Measurements from ENCODE around the gene MPRIP. TPM values are rescaled to one million over a fixed set of nuclear protein-coding genes. Genes with fewer than 3 reads are reported as not detected.

MPRIP gene
- total and polyA plus RNA-seq, 12 donors = 88.5 to 234 (median 175) TPM

DNA sequence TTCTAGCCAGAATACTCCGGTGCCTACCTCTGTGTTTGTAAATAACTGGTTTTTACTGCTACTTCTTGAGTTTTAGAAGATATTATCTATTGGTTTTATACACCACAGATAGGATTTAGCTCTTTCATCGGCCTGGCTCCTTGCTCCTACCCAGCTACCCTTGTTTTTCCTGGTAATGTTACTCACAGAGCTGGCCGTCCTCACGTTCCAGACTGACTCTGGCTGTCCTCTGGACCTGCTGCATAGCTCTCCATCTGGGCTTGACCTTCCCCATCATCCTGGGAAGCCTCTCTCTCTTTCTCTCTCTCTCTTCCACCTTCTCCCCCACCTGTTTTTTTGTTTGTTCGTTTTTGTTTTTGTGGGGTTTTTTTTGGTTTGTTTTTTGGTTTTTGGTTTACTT, 51.5 kb downstream of the MPRIP start:
- intact Hi-C loops (cut with DNase I) = no loop called here
- Histone ChIP-seq H3K4me1 (replicated peaks in 1 of 2) (peaks cover 5 to 34% of the 10 kb centered on the region in 2 donors), H3K9me3 (replicated peaks in 1 of 3) (no peaks in the 10 kb centered on the region), H3K4me3 (no peak overlapping the region), H3K36me3 (replicated peaks in 1 of 2) (peaks cover 0 to 10% of the 10 kb centered on the region in 2 donors), H3K27ac (peak overlapping the region in 2 of 5 donors; percentile 25 to 41), H3K27me3 (no peaks in the 10 kb centered on the region)
- WGBS, 4 donors = 51 to 63% (median 59%) methylated on average over 5 of the region's 5 CpGs
- no peak for DNase-seq
- TF ChIP-seq POLR2A (IDR thresholded peaks at IDR 0.05) = no peak
- TF ChIP-seq, protein P1, sequence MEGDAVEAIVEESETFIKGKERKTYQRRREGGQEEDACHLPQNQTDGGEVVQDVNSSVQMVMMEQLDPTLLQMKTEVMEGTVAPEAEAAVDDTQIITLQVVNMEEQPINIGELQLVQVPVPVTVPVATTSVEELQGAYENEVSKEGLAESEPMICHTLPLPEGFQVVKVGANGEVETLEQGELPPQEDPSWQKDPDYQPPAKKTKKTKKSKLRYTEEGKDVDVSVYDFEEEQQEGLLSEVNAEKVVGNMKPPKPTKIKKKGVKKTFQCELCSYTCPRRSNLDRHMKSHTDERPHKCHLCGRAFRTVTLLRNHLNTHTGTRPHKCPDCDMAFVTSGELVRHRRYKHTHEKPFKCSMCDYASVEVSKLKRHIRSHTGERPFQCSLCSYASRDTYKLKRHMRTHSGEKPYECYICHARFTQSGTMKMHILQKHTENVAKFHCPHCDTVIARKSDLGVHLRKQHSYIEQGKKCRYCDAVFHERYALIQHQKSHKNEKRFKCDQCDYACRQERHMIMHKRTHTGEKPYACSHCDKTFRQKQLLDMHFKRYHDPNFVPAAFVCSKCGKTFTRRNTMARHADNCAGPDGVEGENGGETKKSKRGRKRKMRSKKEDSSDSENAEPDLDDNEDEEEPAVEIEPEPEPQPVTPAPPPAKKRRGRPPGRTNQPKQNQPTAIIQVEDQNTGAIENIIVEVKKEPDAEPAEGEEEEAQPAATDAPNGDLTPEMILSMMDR (IDR thresholded peaks at IDR 0.05) = no peak

DNA sequence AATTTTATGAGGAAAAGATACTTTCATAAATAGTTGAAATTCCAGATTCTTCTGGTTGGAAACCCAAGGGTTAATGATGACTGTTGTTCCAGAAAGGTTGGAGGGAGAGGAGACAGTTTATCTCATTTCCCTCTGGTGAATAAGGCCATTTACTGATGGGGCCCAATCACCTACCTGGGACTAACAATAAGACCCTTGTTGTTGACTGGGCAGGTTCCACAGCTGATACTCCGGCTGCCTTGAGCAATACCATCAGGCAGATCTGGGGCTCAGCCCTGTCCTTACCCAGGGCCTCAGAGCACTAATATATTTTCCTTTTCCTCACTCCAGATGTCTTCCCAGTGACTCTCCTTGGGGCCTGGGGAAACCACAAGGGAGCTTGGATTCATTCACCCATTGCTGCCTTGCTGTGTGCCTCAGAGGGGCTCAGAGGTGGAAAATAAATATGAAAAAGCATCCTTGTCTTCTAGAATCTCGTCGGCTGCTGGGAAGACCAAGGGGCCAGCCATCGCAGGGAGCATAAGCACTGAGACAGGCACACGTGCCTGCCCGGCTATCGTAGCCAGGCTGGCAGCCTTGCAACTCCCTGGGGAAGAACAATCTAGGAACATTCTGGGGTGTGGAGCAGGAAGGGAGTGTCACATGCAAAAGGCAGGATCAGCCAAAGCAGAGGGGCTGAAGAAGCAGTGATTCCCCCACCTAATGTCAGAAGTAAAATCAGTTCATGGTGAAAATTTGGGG, 54.4 kb downstream of the MPRIP start:
- Histone ChIP-seq H3K27ac (peak overlapping the region in 2 of 5 donors; percentile 52 to 64), H3K9me3 (replicated peaks in 1 of 3) (no peaks in the 10 kb centered on the region), H3K4me1 (replicated peaks in 1 of 2) (peaks cover 5 to 30% of the 10 kb centered on the region in 2 donors), H3K27me3 (no peaks in the 10 kb centered on the region), H3K4me3 (no peak overlapping the region), H3K36me3 (replicated peaks in 1 of 2) (peaks cover 0 to 5% of the 10 kb centered on the region in 2 donors)
- 45 to 73% (median 65%) methylated on average over 7 of the region's 7 CpGs for WGBS, 4 donors
- DNase-seq = no peak
- no peak for TF ChIP-seq POLR2A (IDR thresholded peaks at IDR 0.05)
- TF ChIP-seq, protein P1 (IDR thresholded peaks at IDR 0.05) = no peak
- intact Hi-C loops (cut with DNase I) = no loop called here

DNA sequence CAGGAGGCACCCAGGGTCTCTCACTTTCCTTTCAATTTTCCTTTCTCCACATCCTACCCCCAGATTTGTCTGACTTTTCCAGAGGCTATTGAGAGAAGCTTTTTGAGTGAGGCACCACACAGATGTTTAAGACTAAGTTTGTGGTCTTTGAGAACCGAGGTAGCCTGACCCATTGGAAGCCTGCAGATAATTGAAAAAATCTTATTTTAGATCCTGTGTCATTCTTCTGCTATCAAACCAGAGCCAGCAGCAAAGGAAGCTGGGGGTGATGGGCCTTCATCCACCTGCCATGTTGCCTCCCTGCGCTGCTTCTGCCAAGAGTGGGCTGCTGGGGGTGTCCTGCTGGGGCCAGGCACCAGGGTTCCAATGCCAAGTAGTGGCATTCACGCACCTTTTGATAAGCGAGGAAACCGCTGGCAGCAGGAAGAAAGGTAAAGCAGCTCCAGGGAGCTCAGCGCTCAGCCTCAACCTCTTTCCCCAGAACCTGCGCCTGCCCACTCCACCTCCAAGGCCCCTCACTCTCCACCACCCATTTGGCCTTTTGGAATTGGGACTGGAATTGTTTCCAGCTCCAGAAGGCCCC, 55.6 kb downstream of the MPRIP start:
- TF ChIP-seq, protein P1 (IDR thresholded peaks at IDR 0.05) = no peak
- TF ChIP-seq POLR2A (IDR thresholded peaks at IDR 0.05) = no peak
- Histone ChIP-seq H3K4me1 (replicated peaks in 1 of 2) (peaks cover 5 to 27% of the 10 kb centered on the region in 2 donors), H3K27me3 (no peaks in the 10 kb centered on the region), H3K36me3 (replicated peaks in 1 of 2) (peaks cover 0 to 5% of the 10 kb centered on the region in 2 donors), H3K27ac (peak overlapping the region in 2 of 5 donors; percentile 52 to 64), H3K4me3 (no peak overlapping the region), H3K9me3 (replicated peaks in 1 of 3) (no peaks in the 10 kb centered on the region)
- no peak for DNase-seq
- 87 to 92% (median 88%) methylated on average over 7 of the region's 7 CpGs for WGBS, 4 donors
- intact Hi-C loops (cut with DNase I) = no loop called here

DNA sequence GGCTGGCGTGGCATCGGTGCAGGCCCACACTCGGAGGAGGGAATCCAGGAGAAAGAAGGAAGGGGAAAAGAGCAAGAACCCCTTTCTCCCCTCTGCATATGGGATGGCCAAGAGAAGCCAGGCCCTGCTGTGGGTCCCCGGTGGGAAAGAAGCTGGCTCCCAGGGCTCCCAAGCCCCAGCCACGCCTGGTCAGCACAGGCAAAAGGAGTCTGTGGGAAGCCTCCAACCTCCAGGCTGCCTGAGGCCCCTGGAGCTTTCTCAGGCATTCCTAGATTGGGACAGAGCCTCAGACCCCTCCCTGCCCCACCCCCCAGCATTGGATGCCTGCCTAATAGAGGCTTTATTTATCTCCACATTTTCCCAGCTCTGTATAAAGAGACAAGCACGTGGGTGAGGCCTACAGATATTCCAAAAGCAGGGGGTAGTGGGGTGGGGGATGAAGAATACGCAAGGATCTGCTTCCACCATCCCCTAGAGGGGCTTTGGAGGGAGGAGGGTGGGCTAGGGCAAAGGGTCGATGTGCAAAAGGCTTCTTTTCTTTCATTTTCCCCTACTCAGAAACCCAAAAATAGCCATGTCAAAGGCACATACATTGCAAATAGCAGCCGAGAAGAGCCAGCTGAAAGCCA, 56.4 kb downstream of the MPRIP start:
- H3K4me1 ChIP-seq (replicated peaks in 1 of 2) = peaks cover 2 to 29% of the 10 kb centered on the region in 2 donors
- H3K4me3 ChIP-seq = no peak overlapping the region
- intact Hi-C loops (cut with DNase I) = no loop called here
- 58 to 82% (median 76%) methylated on average over 9 of the region's 9 CpGs for WGBS, 4 donors
- no peak for TF ChIP-seq POLR2A (IDR thresholded peaks at IDR 0.05)
- TF ChIP-seq, protein P1 (IDR thresholded peaks at IDR 0.05) = no peak
- H3K27me3 ChIP-seq = no peaks in the 10 kb centered on the region
- DNase-seq = no peak
- no peaks in the 10 kb centered on the region for H3K9me3 ChIP-seq (replicated peaks in 1 of 3)
- H3K27ac ChIP-seq = peak overlapping the region in 2 of 5 donors; percentile 52 to 64
- H3K36me3 ChIP-seq (replicated peaks in 1 of 2) = peaks cover 0 to 5% of the 10 kb centered on the region in 2 donors
